ENCODE results near the gene TRABD2B. TPM values are rescaled to one million over a fixed set of nuclear protein-coding genes. Genes with fewer than 3 reads are reported as not detected.

The TRABD2B gene
- total and polyA plus RNA-seq, 2 of the 13 experiments (the other 11 are each of a cell fraction or from before 2014, with no cell fraction given) = 0.04 TPM; not detected in 1

DNA sequence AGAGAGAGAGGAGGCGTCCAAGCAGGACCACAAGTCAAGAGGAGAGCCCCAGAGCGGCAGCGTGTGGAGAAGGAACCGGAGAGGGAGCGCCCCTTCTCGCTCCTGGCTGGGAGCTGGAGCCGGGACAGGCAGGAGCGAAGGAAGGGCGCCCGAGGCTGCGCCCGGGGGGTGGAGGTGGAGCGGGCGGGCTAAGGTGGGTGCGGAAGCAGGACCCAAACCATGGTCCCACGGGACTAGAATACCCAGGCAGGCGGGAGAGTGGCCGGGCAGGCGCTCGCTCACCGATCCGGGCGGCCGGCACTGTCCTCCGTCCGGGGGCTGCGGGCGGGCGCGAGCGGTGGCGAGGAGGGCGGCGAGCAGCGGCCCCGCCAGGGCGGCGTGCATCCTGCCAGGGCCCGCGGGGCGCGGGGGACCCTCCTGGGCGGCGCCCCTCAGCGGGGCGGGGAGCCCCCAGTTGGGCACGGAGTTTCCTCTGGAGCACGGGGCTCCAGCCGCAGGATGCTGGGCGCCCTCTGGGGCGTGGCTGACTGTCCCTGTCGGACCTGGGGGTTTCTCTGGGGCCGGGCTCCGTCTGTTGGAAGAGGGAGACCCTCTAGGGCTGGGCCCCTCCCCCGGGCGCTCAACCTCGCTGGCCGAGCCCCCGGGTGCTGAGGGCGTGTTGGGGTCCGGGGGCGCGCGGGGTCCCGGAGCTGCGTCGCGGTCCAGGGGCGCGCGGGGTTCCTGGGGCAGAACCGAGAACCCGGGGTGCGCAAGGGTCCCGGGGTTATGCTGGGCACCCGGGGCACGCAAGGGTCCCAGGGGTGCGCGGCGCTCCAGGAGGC, 569 bp downstream of the TRABD2B start (continued):
- TF ChIP-seq, protein P1, sequence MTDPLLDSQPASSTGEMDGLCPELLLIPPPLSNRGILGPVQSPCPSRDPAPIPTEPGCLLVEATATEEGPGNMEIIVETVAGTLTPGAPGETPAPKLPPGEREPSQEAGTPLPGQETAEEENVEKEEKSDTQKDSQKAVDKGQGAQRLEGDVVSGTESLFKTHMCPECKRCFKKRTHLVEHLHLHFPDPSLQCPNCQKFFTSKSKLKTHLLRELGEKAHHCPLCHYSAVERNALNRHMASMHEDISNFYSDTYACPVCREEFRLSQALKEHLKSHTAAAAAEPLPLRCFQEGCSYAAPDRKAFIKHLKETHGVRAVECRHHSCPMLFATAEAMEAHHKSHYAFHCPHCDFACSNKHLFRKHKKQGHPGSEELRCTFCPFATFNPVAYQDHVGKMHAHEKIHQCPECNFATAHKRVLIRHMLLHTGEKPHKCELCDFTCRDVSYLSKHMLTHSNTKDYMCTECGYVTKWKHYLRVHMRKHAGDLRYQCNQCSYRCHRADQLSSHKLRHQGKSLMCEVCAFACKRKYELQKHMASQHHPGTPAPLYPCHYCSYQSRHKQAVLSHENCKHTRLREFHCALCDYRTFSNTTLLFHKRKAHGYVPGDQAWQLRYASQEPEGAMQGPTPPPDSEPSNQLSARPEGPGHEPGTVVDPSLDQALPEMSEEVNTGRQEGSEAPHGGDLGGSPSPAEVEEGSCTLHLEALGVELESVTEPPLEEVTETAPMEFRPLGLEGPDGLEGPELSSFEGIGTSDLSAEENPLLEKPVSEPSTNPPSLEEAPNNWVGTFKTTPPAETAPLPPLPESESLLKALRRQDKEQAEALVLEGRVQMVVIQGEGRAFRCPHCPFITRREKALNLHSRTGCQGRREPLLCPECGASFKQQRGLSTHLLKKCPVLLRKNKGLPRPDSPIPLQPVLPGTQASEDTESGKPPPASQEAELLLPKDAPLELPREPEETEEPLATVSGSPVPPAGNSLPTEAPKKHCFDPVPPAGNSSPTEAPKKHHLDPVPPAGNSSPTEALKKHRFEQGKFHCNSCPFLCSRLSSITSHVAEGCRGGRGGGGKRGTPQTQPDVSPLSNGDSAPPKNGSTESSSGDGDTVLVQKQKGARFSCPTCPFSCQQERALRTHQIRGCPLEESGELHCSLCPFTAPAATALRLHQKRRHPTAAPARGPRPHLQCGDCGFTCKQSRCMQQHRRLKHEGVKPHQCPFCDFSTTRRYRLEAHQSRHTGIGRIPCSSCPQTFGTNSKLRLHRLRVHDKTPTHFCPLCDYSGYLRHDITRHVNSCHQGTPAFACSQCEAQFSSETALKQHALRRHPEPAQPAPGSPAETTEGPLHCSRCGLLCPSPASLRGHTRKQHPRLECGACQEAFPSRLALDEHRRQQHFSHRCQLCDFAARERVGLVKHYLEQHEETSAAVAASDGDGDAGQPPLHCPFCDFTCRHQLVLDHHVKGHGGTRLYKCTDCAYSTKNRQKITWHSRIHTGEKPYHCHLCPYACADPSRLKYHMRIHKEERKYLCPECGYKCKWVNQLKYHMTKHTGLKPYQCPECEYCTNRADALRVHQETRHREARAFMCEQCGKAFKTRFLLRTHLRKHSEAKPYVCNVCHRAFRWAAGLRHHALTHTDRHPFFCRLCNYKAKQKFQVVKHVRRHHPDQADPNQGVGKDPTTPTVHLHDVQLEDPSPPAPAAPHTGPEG (CRISPR knock-in tag; IDR thresholded peaks at IDR 0.05) = 0 out of 2 replicates have a peak, but pooled peaks have one; percentile 33
- TF ChIP-seq, protein P2, sequence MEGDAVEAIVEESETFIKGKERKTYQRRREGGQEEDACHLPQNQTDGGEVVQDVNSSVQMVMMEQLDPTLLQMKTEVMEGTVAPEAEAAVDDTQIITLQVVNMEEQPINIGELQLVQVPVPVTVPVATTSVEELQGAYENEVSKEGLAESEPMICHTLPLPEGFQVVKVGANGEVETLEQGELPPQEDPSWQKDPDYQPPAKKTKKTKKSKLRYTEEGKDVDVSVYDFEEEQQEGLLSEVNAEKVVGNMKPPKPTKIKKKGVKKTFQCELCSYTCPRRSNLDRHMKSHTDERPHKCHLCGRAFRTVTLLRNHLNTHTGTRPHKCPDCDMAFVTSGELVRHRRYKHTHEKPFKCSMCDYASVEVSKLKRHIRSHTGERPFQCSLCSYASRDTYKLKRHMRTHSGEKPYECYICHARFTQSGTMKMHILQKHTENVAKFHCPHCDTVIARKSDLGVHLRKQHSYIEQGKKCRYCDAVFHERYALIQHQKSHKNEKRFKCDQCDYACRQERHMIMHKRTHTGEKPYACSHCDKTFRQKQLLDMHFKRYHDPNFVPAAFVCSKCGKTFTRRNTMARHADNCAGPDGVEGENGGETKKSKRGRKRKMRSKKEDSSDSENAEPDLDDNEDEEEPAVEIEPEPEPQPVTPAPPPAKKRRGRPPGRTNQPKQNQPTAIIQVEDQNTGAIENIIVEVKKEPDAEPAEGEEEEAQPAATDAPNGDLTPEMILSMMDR (CRISPR knock-in tag; IDR thresholded peaks at IDR 0.05) = 0 out of 2 replicates have a peak, but pooled peaks have one; percentile 3
- TF ChIP-seq, protein P3, sequence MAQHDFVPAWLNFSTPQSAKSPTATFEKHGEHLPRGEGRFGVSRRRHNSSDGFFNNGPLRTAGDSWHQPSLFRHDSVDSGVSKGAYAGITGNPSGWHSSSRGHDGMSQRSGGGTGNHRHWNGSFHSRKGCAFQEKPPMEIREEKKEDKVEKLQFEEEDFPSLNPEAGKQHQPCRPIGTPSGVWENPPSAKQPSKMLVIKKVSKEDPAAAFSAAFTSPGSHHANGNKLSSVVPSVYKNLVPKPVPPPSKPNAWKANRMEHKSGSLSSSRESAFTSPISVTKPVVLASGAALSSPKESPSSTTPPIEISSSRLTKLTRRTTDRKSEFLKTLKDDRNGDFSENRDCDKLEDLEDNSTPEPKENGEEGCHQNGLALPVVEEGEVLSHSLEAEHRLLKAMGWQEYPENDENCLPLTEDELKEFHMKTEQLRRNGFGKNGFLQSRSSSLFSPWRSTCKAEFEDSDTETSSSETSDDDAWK (CRISPR knock-in tag; IDR thresholded peaks at IDR 0.05) = no peak
- TF ChIP-seq UBTF (CRISPR knock-in tag; IDR thresholded peaks at IDR 0.05) = no peak
